IPS-20b (cell line): ENCODE measurements around the gene WDR18.

Experiments used
- H3K27ac ChIP-seq: one replicate; pipeline ENCODE4 v1.5.1; 2013; ENCODE audit warnings: low read length
- H3K27me3 ChIP-seq: 2 replicates; pipeline ENCODE4 v1.6.1; 2013; ENCODE audit warnings: mild to moderate bottlenecking, low read length, inconsistent platforms; ENCODE audit not compliant: insufficient read depth
- H3K36me3 ChIP-seq: 2 replicates; pipeline ENCODE4 v1.6.1; 2013; ENCODE audit warnings: low read depth, mild to moderate bottlenecking, inconsistent platforms, low read length, moderate library complexity; ENCODE audit not compliant: insufficient read depth
- H3K4me1 ChIP-seq: 2 replicates; pipeline ENCODE4 v1.6.1; 2013; ENCODE audit warnings: mild to moderate bottlenecking, control low read depth, inconsistent platforms, low read length, moderate library complexity; ENCODE audit not compliant: insufficient read depth
- H3K4me3 ChIP-seq: 2 replicates; pipeline ENCODE4 v1.5.1; 2013; ENCODE audit warnings: mild to moderate bottlenecking, low read length, inconsistent platforms
- H3K9ac ChIP-seq: 2 replicates; pipeline ENCODE4 v1.6.1; 2013; ENCODE audit warnings: low read depth, mild to moderate bottlenecking, inconsistent platforms, low read length, moderate library complexity
- H3K9me3 ChIP-seq: 2 replicates; pipeline ENCODE4 v1.6.1; 2013; ENCODE audit warnings: mild to moderate bottlenecking, low read depth, low read length, inconsistent platforms; ENCODE audit not compliant: insufficient read depth

Gene WDR18

DNA sequence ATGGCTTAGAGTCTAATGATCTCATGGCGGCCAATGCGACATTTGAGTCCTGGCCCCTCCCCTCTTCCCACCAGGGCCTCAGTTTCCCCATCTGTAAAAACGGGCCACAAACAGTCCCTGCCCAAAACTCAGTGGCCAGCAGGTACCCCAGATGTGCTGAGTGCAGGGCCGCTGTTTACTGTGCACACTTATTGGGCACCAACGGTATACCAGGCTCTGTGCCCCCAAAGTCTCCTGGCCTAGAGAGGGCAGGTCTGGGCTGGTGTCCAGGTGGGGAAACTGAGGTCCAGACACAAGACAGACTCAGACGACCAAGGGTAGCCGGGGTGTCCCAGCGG lies 23.6 kb upstream of the WDR18 start:
- H3K4me3 ChIP-seq: no peak overlapping the region
- H3K36me3 ChIP-seq: peaks cover 26% of the 10 kb centered on the region
- H3K27me3 ChIP-seq: no peaks in the 10 kb centered on the region
- no peak overlapping the region for H3K27ac ChIP-seq
- no peaks in the 10 kb centered on the region for H3K9me3 ChIP-seq
- no peak overlapping the region for H3K9ac ChIP-seq
- peaks cover 11% of the 10 kb centered on the region; the same call in 1 of the 2 replicates for H3K4me1 ChIP-seq

- Histone ChIP-seq H3K4me1 (peaks cover 4% of the 10 kb centered on the region; the same call in 1 of the 2 replicates), H3K36me3 (peaks cover 34% of the 10 kb centered on the region), H3K4me3 (no peak overlapping the region), H3K27ac (no peak overlapping the region), H3K27me3 (no peaks in the 10 kb centered on the region), H3K9me3 (0 out of 2 replicates have a peak, but pooled peaks cover 3% of the 10 kb centered on the region), H3K9ac (no peak overlapping the region)
Observed at GRCh38 chr19:961866-962620, 22.1 kb upstream of the WDR18 start.

GRCh38 chr19:962683-963400 lies 21.3 kb upstream of the WDR18 start:
- peaks cover 4% of the 10 kb centered on the region; the same call in 1 of the 2 replicates for H3K4me1 ChIP-seq
- no peak overlapping the region for H3K27ac ChIP-seq
- H3K9ac ChIP-seq: no peak overlapping the region
- H3K27me3 ChIP-seq: no peaks in the 10 kb centered on the region
- H3K4me3 ChIP-seq: no peak overlapping the region
- H3K36me3 ChIP-seq: peaks cover 39% of the 10 kb centered on the region
- H3K9me3 ChIP-seq: 0 out of 2 replicates have a peak, but pooled peaks cover 3% of the 10 kb centered on the region

DNA sequence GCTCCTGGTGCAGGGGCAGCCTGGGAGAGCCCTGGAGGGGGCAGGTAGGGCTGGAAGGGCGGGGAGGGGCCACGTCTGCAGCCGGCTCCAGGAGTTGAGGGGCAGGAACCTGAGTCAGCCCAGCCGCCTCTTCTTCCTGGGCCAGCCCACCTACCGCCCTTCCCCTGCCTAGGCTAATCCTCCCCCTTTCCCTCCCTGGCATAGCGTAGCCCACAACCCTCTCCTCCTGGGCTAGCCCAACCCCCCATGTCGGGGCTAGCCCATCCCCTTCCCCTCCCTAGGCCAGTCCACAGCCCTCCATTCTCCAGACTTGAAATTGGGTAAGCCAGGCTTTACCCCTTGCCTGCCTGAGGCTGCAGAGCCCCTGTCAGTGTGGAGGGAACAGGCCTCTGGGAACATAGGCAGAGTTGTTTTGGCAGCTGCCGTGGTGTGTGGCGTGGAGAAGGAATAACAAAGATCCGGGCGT lies 20.6 kb upstream of the WDR18 start:
- 0 out of 2 replicates have a peak, but pooled peaks cover 3% of the 10 kb centered on the region for H3K9me3 ChIP-seq
- peaks cover 43% of the 10 kb centered on the region for H3K36me3 ChIP-seq
- H3K4me3 ChIP-seq: no peak overlapping the region
- no peak overlapping the region for H3K9ac ChIP-seq
- H3K27me3 ChIP-seq: no peaks in the 10 kb centered on the region
- H3K4me1 ChIP-seq: peaks cover 4% of the 10 kb centered on the region; the same call in 1 of the 2 replicates
- H3K27ac ChIP-seq: no peak overlapping the region

DNA sequence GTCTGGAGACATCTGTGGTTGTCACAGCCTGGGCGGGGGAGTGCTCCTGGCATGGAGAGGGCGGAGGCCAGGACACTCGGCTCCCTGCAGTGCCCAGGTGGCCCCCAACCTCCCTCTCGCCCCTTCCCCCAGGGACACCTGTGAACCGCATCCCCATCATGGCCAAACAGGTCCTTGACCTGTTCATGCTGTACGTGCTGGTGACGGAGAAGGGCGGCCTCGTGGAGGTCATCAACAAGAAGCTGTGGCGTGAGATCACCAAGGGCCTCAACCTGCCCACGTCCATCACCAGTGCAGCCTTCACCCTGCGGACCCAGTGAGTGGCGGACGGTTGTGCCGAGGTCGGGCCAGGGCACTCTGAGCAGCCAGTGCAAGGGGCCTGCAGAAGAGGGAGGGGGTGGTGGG lies 20.0 kb upstream of the WDR18 start:
- no peak overlapping the region for H3K9ac ChIP-seq
- no peaks in the 10 kb centered on the region for H3K27me3 ChIP-seq
- 0 out of 2 replicates have a peak, but pooled peaks cover 3% of the 10 kb centered on the region for H3K9me3 ChIP-seq
- peaks cover 4% of the 10 kb centered on the region; the same call in 1 of the 2 replicates for H3K4me1 ChIP-seq
- H3K27ac ChIP-seq: no peak overlapping the region
- H3K4me3 ChIP-seq: no peak overlapping the region
- H3K36me3 ChIP-seq: peaks cover 45% of the 10 kb centered on the region

DNA sequence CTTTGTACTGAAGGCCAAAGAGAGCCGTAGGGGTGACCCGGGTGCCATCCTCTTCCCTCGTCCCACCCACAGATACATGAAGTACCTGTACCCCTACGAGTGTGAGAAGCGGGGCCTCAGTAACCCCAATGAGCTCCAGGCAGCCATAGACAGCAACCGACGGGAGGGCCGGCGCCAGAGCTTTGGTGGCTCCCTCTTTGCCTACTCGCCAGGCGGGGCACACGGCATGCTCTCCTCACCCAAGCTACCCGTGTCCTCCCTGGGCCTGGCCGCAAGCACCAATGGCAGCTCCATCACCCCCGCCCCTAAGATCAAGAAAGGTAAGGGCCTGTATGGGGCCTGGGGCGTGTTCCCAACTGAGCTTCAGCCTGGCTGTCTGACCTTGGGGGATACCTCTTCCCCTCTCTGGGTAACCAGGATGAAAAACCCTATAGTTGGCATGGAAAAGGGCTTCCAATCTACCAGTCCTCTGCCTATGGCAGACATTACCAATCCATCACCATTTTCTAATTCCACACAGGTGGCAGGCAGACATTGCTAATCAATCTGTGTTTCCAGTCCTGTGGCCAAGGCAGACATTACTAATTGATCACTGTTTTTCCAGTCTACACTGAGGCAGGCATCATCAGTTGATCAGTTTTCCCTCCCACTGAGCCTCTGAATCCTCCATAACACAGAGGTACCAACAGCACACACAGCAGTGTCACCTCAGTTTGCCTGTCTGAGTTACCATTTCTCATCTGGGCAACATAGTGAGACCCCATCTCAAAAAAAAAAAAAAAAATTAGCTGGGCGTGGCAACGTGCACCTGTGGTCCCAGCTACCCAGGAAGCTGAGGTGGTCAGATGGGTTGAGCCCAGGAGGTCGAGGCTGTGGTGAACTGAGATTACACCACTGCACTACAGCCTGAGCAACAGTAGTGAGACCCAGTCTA lies 19.1 kb upstream of the WDR18 start:
- H3K9ac ChIP-seq: no peak overlapping the region
- peaks cover 48% of the 10 kb centered on the region for H3K36me3 ChIP-seq
- no peak overlapping the region for H3K4me3 ChIP-seq
- peaks cover 3% of the 10 kb centered on the region; the same call in 1 of the 2 replicates for H3K9me3 ChIP-seq
- no peak overlapping the region for H3K27ac ChIP-seq
- no peaks in the 10 kb centered on the region for H3K27me3 ChIP-seq
- peaks cover 4% of the 10 kb centered on the region; the same call in 1 of the 2 replicates for H3K4me1 ChIP-seq

GRCh38 chr19:966485-967088 lies 17.6 kb upstream of the WDR18 start:
- peaks cover 12% of the 10 kb centered on the region for H3K9me3 ChIP-seq
- H3K4me1 ChIP-seq: peaks cover 4% of the 10 kb centered on the region; the same call in 1 of the 2 replicates
- H3K36me3 ChIP-seq: peaks cover 60% of the 10 kb centered on the region
- H3K4me3 ChIP-seq: no peak overlapping the region
- H3K27ac ChIP-seq: no peak overlapping the region
- no peaks in the 10 kb centered on the region for H3K27me3 ChIP-seq
- no peak overlapping the region for H3K9ac ChIP-seq

DNA sequence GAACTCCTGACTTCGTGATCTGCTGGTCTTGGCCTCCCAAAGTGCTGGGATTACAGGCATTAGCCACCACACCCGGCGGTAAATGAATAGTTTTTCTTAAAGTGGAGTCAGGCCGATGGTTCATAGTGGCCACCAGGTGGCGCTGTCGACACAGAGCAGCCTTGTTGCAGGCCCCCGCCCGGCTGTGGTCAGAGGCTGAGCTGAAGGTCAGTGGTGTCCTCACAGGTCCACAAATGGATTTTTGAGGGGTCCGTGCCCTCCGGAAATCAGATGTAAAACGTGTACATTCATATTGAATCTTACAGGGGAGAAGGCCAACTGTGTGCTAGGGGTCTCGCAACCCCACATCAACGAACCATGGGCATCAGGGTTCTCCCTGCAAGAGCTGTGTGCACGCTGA lies 13.4 kb upstream of the WDR18 start:
- H3K36me3 ChIP-seq: peaks cover 46% of the 10 kb centered on the region

DNA sequence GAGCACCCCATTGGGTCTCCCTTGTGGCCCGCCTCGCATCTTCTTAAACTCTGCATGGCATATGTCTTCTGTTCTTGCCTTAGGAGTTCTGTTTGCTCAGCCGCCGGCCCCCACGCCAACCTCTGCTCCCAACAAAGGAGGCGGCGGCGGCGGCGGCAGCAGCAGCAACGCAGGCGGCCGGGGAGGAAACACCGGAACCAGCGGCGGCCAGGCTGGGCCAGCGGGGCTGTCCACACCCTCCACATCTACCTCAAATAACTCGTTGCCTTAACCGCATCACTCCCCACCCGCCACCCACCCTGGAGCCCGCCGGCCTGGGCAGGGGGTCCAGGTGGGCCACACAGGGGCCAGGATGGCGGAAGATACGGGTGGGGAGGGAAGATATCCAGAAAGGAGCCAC lies 12.3 kb upstream of the WDR18 start:
- Histone ChIP-seq H3K9me3 (peaks cover 10% of the 10 kb centered on the region), H3K27me3 (no peaks in the 10 kb centered on the region), H3K4me1 (no peaks in the 10 kb centered on the region), H3K27ac (no peak overlapping the region), H3K36me3 (peaks cover 41% of the 10 kb centered on the region), H3K4me3 (no peak overlapping the region), H3K9ac (no peak overlapping the region)

More for the DNA sequence above, 13.4 kb upstream of the WDR18 start:
- Histone ChIP-seq H3K27me3 (no peaks in the 10 kb centered on the region), H3K4me1 (no peaks in the 10 kb centered on the region), H3K9ac (no peak overlapping the region), H3K4me3 (no peak overlapping the region), H3K9me3 (peaks cover 12% of the 10 kb centered on the region), H3K27ac (no peak overlapping the region)

GRCh38 chr19:972281-972680 lies 11.9 kb upstream of the WDR18 start:
- no peaks in the 10 kb centered on the region for H3K4me1 ChIP-seq
- no peak overlapping the region for H3K9ac ChIP-seq
- peaks cover 36% of the 10 kb centered on the region for H3K36me3 ChIP-seq

More at GRCh38 chr19:972281-972680, 11.9 kb upstream of the WDR18 start:
- no peaks in the 10 kb centered on the region for H3K27me3 ChIP-seq
- no peak overlapping the region for H3K4me3 ChIP-seq
- H3K27ac ChIP-seq: no peak overlapping the region
- peaks cover 10% of the 10 kb centered on the region for H3K9me3 ChIP-seq
